Gastroesophageal sphincter (tissue), 3 donors: ENCODE data around the gene CCDC179.

ENCODE experiments used
- EP300 ChIP-seq: sonication (generic); formaldehyde crosslinking; IDR thresholded peaks from one replicate; pipeline ENCODE4 v1.6.1; 2017; ENCODE audit warnings: antibody characterized with exemption, mild to moderate bottlenecking
- TF ChIP-seq, protein P1 (sequence below), 4 experiments: fragments of 200-600 bp in 2 of 4; fragments of 450-650 bp in 2 of 4; sonication (generic) in 1 of 4; IDR thresholded peaks; one replicate each; pipeline ENCODE4 v1.5.1; 2017 to 2019; ENCODE audit warnings: antibody characterized with exemption in 4 of 4, mild to moderate bottlenecking in 2 of 4, moderate library complexity in 2 of 4

- TF ChIP-seq, protein P1, sequence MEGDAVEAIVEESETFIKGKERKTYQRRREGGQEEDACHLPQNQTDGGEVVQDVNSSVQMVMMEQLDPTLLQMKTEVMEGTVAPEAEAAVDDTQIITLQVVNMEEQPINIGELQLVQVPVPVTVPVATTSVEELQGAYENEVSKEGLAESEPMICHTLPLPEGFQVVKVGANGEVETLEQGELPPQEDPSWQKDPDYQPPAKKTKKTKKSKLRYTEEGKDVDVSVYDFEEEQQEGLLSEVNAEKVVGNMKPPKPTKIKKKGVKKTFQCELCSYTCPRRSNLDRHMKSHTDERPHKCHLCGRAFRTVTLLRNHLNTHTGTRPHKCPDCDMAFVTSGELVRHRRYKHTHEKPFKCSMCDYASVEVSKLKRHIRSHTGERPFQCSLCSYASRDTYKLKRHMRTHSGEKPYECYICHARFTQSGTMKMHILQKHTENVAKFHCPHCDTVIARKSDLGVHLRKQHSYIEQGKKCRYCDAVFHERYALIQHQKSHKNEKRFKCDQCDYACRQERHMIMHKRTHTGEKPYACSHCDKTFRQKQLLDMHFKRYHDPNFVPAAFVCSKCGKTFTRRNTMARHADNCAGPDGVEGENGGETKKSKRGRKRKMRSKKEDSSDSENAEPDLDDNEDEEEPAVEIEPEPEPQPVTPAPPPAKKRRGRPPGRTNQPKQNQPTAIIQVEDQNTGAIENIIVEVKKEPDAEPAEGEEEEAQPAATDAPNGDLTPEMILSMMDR (IDR thresholded peaks at IDR 0.05) = no peak
- TF ChIP-seq EP300 = no peak
Observed at GRCh38 chr11:22808571-22809197, 51.6 kb downstream of the CCDC179 start.
